Activated CD4-positive, alpha-beta T cell treated with anti-CD3 and anti-CD28 coated beads for 36 hours (primary cell): ENCODE data around the gene NECTIN4. TPM values are rescaled to one million over a fixed set of nuclear protein-coding genes. Genes with fewer than 3 reads are reported as not detected.
"Not testable (repeated sequence)": the region's sequence is repeated elsewhere in the genome, so short reads cannot be mapped to it uniquely, and the experiment has no call there.

Source experiments
- ATAC-seq: fragments of 200-7000 bp; cut with Tn5 transposase; one replicate; pipeline ENCODE4 v1.10.0; 2021; ENCODE audit warnings: mild to moderate bottlenecking, moderate library complexity
- CTCF ChIA-PET: fragments of 350-600 bp; sonication (Branson Sonifier 250); formaldehyde crosslinking; loops from one replicate; lab custom pipeline; 2021; ENCODE audit warnings: antibody characterized with exemption; lab: Charles Lee
- POLR2A ChIA-PET: fragments of 350-600 bp; sonication (Branson Sonifier 250); formaldehyde crosslinking; loops from one replicate; lab custom pipeline; 2021; ENCODE audit warnings: antibody characterized with exemption, inconsistent platforms; lab: Charles Lee
- DNase-seq: peaks from one replicate; pipeline ENCODE4 v3.0.0-alpha.2; 2020
- H3K27ac Mint-ChIP-seq: one replicate; pipeline ENCODE4 v1.8.0; 2021; ENCODE audit warnings: mixed read lengths
- H3K27me3 Mint-ChIP-seq: one replicate; pipeline ENCODE4 v1.8.0; 2021; ENCODE audit warnings: mixed read lengths
- H3K36me3 Mint-ChIP-seq: one replicate; pipeline ENCODE4 v1.8.0; 2021; ENCODE audit warnings: low read depth, mixed read lengths
- H3K4me1 Mint-ChIP-seq: one replicate; pipeline ENCODE4 v1.8.0; 2021; ENCODE audit warnings: mixed read lengths
- H3K4me3 Mint-ChIP-seq: one replicate; pipeline ENCODE4 v1.8.0; 2021; ENCODE audit warnings: mild to moderate bottlenecking, moderate library complexity, mixed read lengths
- H3K9me3 Mint-ChIP-seq: one replicate; pipeline ENCODE4 v1.8.0; 2021; ENCODE audit warnings: low read depth, mixed read lengths
- intact Hi-C, 2 experiments: fragments of 100-400 bp; cut with DNase I in 1 of 2; cut with micrococcal nuclease in 1 of 2; formaldehyde crosslinking; loops; one replicate each; pipeline versions ENCODE4 v1.14.2 to v1.15.1; 2022 to 2024; cut with DNase I, micrococcal nuclease
- total RNA-seq, 2 experiments: library from RNA; stranded (reverse); gene quantifications; one replicate each; pipeline ENCODE4 v1.2.3, GENCODE V29; 2021

The NECTIN4 gene
- total RNA-seq, 2 experiments from 2014 or later, result not detected

DNA sequence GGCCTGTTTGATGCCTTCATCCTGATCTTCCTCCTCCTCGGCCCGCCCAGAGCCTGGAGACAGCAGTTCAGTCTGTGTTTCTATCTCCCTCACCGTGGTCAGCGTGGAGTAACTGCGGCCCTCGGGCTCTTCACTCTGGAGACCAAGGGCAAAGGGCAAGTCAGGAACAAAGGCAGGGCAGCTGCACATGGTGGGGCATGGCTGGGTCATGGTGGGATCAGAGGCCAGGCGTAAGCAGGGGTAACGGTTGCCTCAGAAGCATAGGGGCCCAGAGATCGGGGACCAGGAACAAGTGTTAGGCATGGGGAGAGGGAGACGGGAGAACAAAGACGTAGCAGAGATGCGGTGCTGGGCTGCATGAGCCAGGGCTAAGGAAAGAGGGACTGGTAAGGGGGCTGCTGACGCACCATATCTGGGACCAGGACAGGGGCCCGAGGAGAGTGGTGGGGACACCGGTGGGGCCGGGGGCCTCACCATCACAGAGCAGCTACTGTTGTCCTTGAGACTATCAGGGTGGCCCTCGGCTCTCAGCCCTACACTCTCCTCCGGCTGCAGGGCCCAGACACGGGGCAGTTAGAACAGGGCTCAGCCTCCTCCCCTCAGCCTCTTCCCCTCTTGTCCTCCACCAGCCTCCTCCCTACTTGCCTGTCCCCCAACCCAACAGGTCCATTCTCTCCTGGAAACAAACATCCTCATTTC is 16.5 kb downstream of the NECTIN4 start:
- DNase-seq, result no peak
- no peaks in the 10 kb centered on the region for H3K27me3 Mint-ChIP-seq
- ChIA-PET CTCF (interaction anchor here (1.2 to 8.3 kb wide), 2 partner anchors 19 to 24 kb away, joined by 3 to 126 read pairs; partner anchors contain the start of gene KLHDC9), POLR2A (no interaction called here)
- H3K36me3 Mint-ChIP-seq, result peaks cover 13% of the 10 kb centered on the region
- no peak for ATAC-seq
- peaks cover 27% of the 10 kb centered on the region for H3K4me1 Mint-ChIP-seq
- peak overlapping the region; percentile 17 for H3K27ac Mint-ChIP-seq
- H3K4me3 Mint-ChIP-seq, result no peak overlapping the region
- H3K9me3 Mint-ChIP-seq, result peaks cover 2% of the 10 kb centered on the region
- intact Hi-C loops, result loop anchor here (1.0 to 5.0 kb wide), 3 partner anchors 24 to 66 kb away; partner anchors contain the start of gene TSTD1 (in 1 of the 2)

DNA sequence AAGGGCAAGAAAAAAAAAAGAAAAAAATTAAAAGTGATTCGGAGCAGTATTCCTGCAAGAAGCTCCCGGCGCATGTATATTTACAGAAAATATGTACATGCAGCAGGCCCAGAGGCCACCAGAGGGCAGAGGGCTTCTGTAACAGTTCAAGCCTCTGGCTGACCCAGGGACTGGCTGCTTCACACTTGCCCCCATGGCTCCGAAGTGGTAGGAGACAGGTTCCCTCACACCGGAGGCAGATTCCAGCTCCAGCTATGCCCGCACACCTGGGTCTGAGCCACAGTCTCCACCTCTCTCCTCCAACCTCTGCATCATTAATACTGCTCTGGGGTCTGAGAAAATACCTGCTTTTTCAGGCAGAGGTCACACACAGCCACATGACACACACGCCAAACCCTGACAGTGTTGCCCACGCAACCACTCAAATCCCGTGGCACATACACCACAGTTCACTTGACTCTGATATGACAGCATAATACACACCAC is 17.4 kb downstream of the NECTIN4 start:
- intact Hi-C loops, result loop anchor here (1.0 to 5.0 kb wide), 3 partner anchors 25 to 67 kb away; partner anchors contain the start of gene TSTD1 (in 1 of the 2)
- peaks cover 2% of the 10 kb centered on the region for H3K9me3 Mint-ChIP-seq

GRCh38 chr1:161070761-161071160 is 18.6 kb downstream of the NECTIN4 start:
- Mint-ChIP-seq H3K9me3 (peaks cover 2% of the 10 kb centered on the region), H3K36me3 (peaks cover 28% of the 10 kb centered on the region), H3K4me3 (peak overlapping the region; percentile 100), H3K4me1 (peaks cover 43% of the 10 kb centered on the region), H3K27ac (peak overlapping the region; percentile 100), H3K27me3 (no peaks in the 10 kb centered on the region)
- intact Hi-C loops, result loop anchor here (1.0 to 5.0 kb wide), 7 partner anchors 22 to 83 kb away; partner anchors contain the start of genes DEDD (in 1 of the 2), F11R (in 1 of the 2), TSTD1 (in 1 of the 2) and UFC1 (in 1 of the 2)
- ChIA-PET POLR2A (interaction anchor here (0.7 to 1.6 kb wide), 6 partner anchors 22 to 83 kb away, joined by 3 to 8 read pairs (median 4); partner anchors contain the start of genes KLHDC9, UFC1 and USF1), CTCF (interaction anchor here (0.7 to 8.3 kb wide), 14 partner anchors 11 to 325 kb away, joined by 3 to 126 read pairs (median 5); partner anchors contain the start of genes F11R, KLHDC9, PPOX and TSTD1)
- no peak for ATAC-seq
- no peak for DNase-seq

More for the DNA sequence above, 17.4 kb downstream of the NECTIN4 start:
- Mint-ChIP-seq H3K4me3 (no peak overlapping the region), H3K36me3 (peaks cover 20% of the 10 kb centered on the region), H3K4me1 (peaks cover 35% of the 10 kb centered on the region), H3K27me3 (no peaks in the 10 kb centered on the region), H3K27ac (peak overlapping the region; percentile 19)
- CTCF ChIA-PET, result interaction anchor here (0.6 to 8.3 kb wide), 13 partner anchors 8 to 365 kb away, joined by 3 to 126 read pairs (median 3); partner anchors contain the start of genes KLHDC9 and PPOX
- DNase-seq, result peak; percentile 75
- POLR2A ChIA-PET, result no interaction called here
- ATAC-seq, result no peak

- Mint-ChIP-seq H3K27me3 (no peaks in the 10 kb centered on the region), H3K27ac (peak within 1 kb of the TSS; percentile 100), H3K4me3 (peak within 1 kb of the TSS; percentile 100), H3K36me3 (peaks cover 28% of the 10 kb centered on the region), H3K4me1 (peaks cover 46% of the 10 kb centered on the region), H3K9me3 (peaks cover 2% of the 10 kb centered on the region)
- ChIA-PET CTCF (interaction anchor here (0.6 to 8.3 kb wide), 14 partner anchors 9 to 290 kb away, joined by 3 to 126 read pairs (median 5); partner anchors contain the start of genes F11R, KLHDC9, PPOX and TSTD1), POLR2A (interaction anchor here (0.5 to 2.2 kb wide), 8 partner anchors 23 to 358 kb away, joined by 3 to 8 read pairs (median 6); partner anchors contain the start of genes CD48, F11R, UFC1 and USF1)
- ATAC-seq (peak; percentile 80), DNase-seq (peak; percentile 92)
- intact Hi-C loops, result loop anchor here (1.0 to 5.0 kb wide), 10 partner anchors 22 to 89 kb away; partner anchors contain the start of genes UFC1 (in 2 of the 2), DEDD (in 1 of the 2), F11R (in 1 of the 2) and TSTD1 (in 1 of the 2)
These were observed 19.6 kb downstream of the NECTIN4 start, which contains the start of gene ARHGAP30 for GRCh38 chr1:161069731-161070270. TSS of gene ARHGAP30 (minus strand) at chr1:161069891. CDS start at chr1:161069624, 267 bp downstream.

DNA sequence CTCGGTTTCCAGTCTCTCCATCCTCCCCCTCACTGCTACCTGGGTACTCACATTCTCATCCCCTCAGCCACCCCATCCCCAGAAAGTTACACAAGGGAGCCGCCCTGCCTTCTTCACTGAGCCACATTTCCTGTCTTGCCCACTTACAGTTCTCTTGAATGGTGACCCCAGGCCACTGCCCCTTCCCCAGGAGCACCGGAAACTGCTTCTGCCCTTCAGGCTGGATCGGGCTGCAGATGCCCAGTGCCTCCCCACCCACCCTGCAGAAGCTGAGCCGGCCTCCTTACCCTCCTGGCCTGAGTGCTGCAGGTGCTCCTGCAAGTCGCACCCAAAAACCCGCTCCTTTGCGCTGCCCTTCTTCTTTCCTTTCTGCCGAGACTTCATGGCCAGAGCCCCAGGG is 20.1 kb downstream of the NECTIN4 start:
- Mint-ChIP-seq H3K36me3 (peaks cover 33% of the 10 kb centered on the region), H3K27me3 (no peaks in the 10 kb centered on the region), H3K27ac (peak overlapping the region; percentile 100), H3K4me3 (peak overlapping the region; percentile 100), H3K4me1 (peaks cover 52% of the 10 kb centered on the region), H3K9me3 (peaks cover 2% of the 10 kb centered on the region)
- DNase-seq (peak; percentile 36), ATAC-seq (no peak)
- ChIA-PET CTCF (interaction anchor here (0.6 to 8.3 kb wide), 13 partner anchors 10 to 131 kb away, joined by 3 to 126 read pairs (median 6); partner anchors contain the start of genes F11R, KLHDC9, PPOX and USF1), POLR2A (interaction anchor here (0.5 to 2.2 kb wide), 9 partner anchors 22 to 357 kb away, joined by 3 to 11 read pairs (median 7); partner anchors contain the start of genes CD48, F11R, UFC1 and USF1)
- intact Hi-C loops, result loop anchor here (2.0 to 5.0 kb wide), 3 partner anchors 28 to 90 kb away; partner anchors contain the start of genes UFC1 (in 1 of the 2) and USP21 (in 1 of the 2)

DNA sequence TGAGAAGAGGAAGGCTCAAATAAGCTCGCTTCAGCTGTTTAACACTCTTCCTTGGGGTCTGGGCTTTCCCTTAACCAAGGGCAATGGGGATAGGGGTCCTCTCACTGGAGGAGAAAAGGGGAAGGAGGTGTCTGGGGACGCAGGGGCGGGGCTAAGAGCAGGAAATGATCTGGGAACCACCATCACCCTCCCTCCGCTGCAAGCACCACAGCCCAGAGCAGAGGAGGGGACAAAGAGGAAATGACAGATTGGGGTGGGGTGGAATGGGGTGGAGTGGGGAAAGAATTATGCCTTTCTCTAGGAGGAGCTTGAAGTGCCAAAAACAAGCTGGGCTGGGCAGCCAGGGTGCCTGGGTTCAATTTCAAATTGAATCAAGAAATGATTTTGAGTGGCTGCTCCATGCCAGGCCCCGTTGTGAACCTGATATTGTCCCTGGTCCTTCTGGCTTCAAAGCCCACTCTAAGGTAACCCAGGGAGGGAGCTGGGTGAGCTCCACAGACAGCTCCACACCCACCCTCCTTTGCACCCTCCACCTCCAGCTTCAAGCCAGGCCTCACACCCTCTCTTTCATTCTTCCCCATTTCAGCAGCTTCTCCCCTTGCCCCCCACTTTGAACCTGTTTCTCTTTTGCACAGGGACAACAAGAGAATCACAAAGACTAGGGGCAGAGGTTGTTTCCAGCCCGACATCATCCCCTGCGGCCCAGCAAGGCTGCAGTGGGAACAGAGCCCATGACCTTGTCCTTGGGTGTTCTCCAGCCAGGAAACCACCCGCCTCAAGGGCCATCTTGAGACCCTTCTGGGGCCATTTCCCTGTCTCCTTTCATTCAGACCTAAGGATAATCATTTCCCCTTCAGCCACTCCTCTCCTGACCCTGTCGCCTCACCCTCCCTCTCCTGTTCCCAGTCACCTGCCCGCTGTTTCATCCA is 20.8 kb downstream of the NECTIN4 start:
- Mint-ChIP-seq H3K4me1 (peaks cover 58% of the 10 kb centered on the region), H3K4me3 (peak overlapping the region; percentile 100), H3K27ac (peak overlapping the region; percentile 100), H3K9me3 (peaks cover 2% of the 10 kb centered on the region), H3K36me3 (peaks cover 38% of the 10 kb centered on the region), H3K27me3 (no peaks in the 10 kb centered on the region)
- ATAC-seq (peak; percentile 70), DNase-seq (peak; percentile 90)
- ChIA-PET CTCF (interaction anchor here (0.6 to 8.3 kb wide), 15 partner anchors 10 to 739 kb away, joined by 3 to 126 read pairs (median 5); partner anchors contain the start of genes KLHDC9, NIT1, PFDN2 and USF1), POLR2A (interaction anchor here (0.5 to 2.2 kb wide), 5 partner anchors 23 to 357 kb away, joined by 3 to 11 read pairs (median 8); partner anchors contain the start of genes CD48, F11R and USF1)
- intact Hi-C loops, result loop anchor here (1.0 to 5.0 kb wide), 6 partner anchors 22 to 90 kb away; partner anchors contain the start of genes DEDD (in 1 of the 2), NIT1 (in 1 of the 2), PFDN2 (in 1 of the 2) and UFC1 (in 1 of the 2)

GRCh38 chr1:161066694-161067093 is 22.7 kb downstream of the NECTIN4 start:
- Mint-ChIP-seq H3K36me3 (peaks cover 49% of the 10 kb centered on the region), H3K9me3 (peaks cover 2% of the 10 kb centered on the region), H3K4me1 (peaks cover 68% of the 10 kb centered on the region), H3K27ac (peak overlapping the region; percentile 100), H3K4me3 (peak overlapping the region; percentile 100), H3K27me3 (no peaks in the 10 kb centered on the region)
- CTCF ChIA-PET, result interaction anchor here (1.0 to 8.3 kb wide), 4 partner anchors 13 to 30 kb away, joined by 3 to 126 read pairs (median 6); partner anchors contain the start of genes KLHDC9 and USF1
- peak; percentile 39 for ATAC-seq
- DNase-seq, result peak; percentile 62
- intact Hi-C loops, result loop anchor here in 1 of 2 experiments (5.0 kb wide), 1 partner anchor 86 kb away; the partner anchor contains the start of gene UFC1
- POLR2A ChIA-PET, result interaction anchor here (0.6 to 1.0 kb wide), 4 partner anchors 10 to 116 kb away, joined by 3 to 9 read pairs (median 4); partner anchors contain the start of gene USF1

DNA sequence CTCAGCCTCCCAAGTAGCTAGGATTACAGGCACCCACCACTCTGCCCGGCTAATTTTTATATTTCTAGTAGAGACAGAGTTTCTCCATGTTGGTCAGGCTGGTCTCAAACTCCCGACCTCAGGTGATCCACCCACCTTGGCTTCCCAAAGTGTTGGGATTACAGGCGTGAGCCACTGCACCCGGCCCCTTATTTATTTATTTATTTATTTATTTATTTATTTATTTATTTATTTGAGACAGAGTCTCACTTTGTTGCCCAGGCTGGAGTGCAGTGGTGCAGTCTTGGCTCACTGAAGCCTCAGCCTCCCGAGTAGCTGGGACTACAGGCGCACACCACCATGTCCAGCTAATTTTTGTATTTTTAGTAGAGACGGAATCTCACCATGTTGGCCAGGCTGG is 23.7 kb downstream of the NECTIN4 start:
- H3K27me3 Mint-ChIP-seq, DNase-seq, POLR2A ChIA-PET, H3K9me3 Mint-ChIP-seq, H3K27ac Mint-ChIP-seq, ATAC-seq, H3K4me3 Mint-ChIP-seq: not testable (repeated sequence)
- H3K4me1 Mint-ChIP-seq, result peaks cover 63% of the 10 kb centered on the region
- intact Hi-C loops, result loop anchor here in 1 of 2 experiments (5.0 kb wide), 1 partner anchor 87 kb away; the partner anchor contains the start of gene UFC1
- CTCF ChIA-PET, result interaction anchor here (0.5 to 8.3 kb wide), 10 partner anchors 11 to 494 kb away, joined by 3 to 126 read pairs (median 4); partner anchors contain the start of genes KLHDC9, PPOX and USF1
- peaks cover 52% of the 10 kb centered on the region for H3K36me3 Mint-ChIP-seq

DNA sequence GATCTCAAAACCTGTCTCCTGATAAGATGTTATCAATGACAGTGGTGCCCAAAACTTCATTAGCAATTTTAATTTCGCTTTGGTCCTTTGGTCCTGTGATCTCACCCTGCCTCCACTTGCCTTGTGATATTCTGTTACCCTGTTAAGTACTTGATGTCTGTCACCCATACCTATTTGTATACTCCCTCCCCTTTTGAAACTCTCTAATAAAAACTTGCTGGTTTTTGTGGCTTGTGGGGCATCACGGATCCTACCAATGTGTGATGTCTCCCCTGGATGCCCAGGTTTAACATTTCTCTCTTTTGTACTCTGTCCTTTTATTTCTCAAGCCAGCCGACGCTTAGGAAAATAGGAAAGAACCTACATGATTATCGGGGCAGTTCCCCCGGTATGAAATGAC is 25.4 kb downstream of the NECTIN4 start:
- POLR2A ChIA-PET, intact Hi-C loops, DNase-seq, ATAC-seq, H3K9me3 Mint-ChIP-seq, H3K27me3 Mint-ChIP-seq: not testable (repeated sequence)
- peaks cover 56% of the 10 kb centered on the region for H3K36me3 Mint-ChIP-seq
- peak overlapping the region; percentile 87 for H3K27ac Mint-ChIP-seq
- H3K4me1 Mint-ChIP-seq, result peaks cover 71% of the 10 kb centered on the region
- CTCF ChIA-PET, result interaction anchor here (1.8 kb wide), 1 partner anchor 9 kb away, joined by 6 read pairs; no protein-coding TSS in a partner anchor
- H3K4me3 Mint-ChIP-seq, result peak overlapping the region; percentile 47
